Nephron progenitor cell (in vitro differentiated cells): ENCODE data around the gene ADIPOR2.
A peak's percentile ranks its signal among the peaks of the same experiment; 100 is the strongest.

Source experiments
- DNase-seq: peaks from one replicate; pipeline ENCODE4 v3.0.0; 2021
- H3K27ac Mint-ChIP-seq: 2 replicates; pipeline ENCODE4 v1.8.0; 2021; ENCODE audit warnings: mild to moderate bottlenecking, moderate library complexity, mixed read lengths
- H3K27me3 Mint-ChIP-seq: 2 replicates; pipeline ENCODE4 v1.8.0; 2021; ENCODE audit warnings: mild to moderate bottlenecking, low read depth, mixed read lengths; ENCODE audit not compliant: poor library complexity
- H3K36me3 Mint-ChIP-seq: 2 replicates; pipeline ENCODE4 v1.8.0; 2021; ENCODE audit warnings: low read depth, mixed read lengths
- H3K4me1 Mint-ChIP-seq: 2 replicates; pipeline ENCODE4 v1.8.0; 2021; ENCODE audit warnings: mixed read lengths
- H3K4me3 Mint-ChIP-seq: 2 replicates; pipeline ENCODE4 v1.8.0; 2021; ENCODE audit warnings: mild to moderate bottlenecking, moderate library complexity, mixed read lengths
- H3K9me3 Mint-ChIP-seq: 2 replicates; pipeline ENCODE4 v1.8.0; 2021; ENCODE audit warnings: mild to moderate bottlenecking, moderate library complexity, mixed read lengths
- CTCF ChIP-seq: fragments of 200-600 bp; sonication (generic); IDR thresholded peaks from 2 replicates; pipeline ENCODE4 v1.5.0; 2021; ENCODE audit warnings: antibody characterized with exemption

ADIPOR2 gene

GRCh38 chr12:1737652-1738286, 46.9 kb downstream of the ADIPOR2 start:
- Mint-ChIP-seq H3K4me3 (peak overlapping the region; percentile 67), H3K27ac (peak overlapping the region; percentile 97), H3K27me3 (peaks cover 2% of the 10 kb centered on the region), H3K4me1 (peaks cover 65% of the 10 kb centered on the region), H3K36me3 (peaks cover 46% of the 10 kb centered on the region), H3K9me3 (peaks cover 35% of the 10 kb centered on the region)
- DNase-seq, result peak; percentile 18
- no peak for TF ChIP-seq CTCF

GRCh38 chr12:1738446-1738845, 47.6 kb downstream of the ADIPOR2 start:
- H3K4me3 Mint-ChIP-seq, result peak overlapping the region; percentile 56
- H3K4me1 Mint-ChIP-seq, result peaks cover 67% of the 10 kb centered on the region

GRCh38 chr12:1739368-1739767, 48.5 kb downstream of the ADIPOR2 start:
- Mint-ChIP-seq H3K27ac (peak overlapping the region; percentile 96), H3K4me3 (no peak overlapping the region)

More at GRCh38 chr12:1738446-1738845, 47.6 kb downstream of the ADIPOR2 start:
- Mint-ChIP-seq H3K27ac (peak overlapping the region; percentile 97), H3K36me3 (peaks cover 47% of the 10 kb centered on the region), H3K27me3 (peaks cover 2% of the 10 kb centered on the region), H3K9me3 (peaks cover 36% of the 10 kb centered on the region)
- no peak for TF ChIP-seq CTCF
- DNase-seq, result no peak

GRCh38 chr12:1740161-1740948, 49.5 kb downstream of the ADIPOR2 start:
- peak overlapping the region; percentile 96 for H3K27ac Mint-ChIP-seq
- H3K27me3 Mint-ChIP-seq, result peaks cover 2% of the 10 kb centered on the region
- peak overlapping the region; percentile 29 for H3K4me3 Mint-ChIP-seq
- peak; percentile 14 for DNase-seq
- H3K4me1 Mint-ChIP-seq, result peaks cover 67% of the 10 kb centered on the region
- peaks cover 47% of the 10 kb centered on the region for H3K36me3 Mint-ChIP-seq
- peaks cover 34% of the 10 kb centered on the region for H3K9me3 Mint-ChIP-seq
- no peak for TF ChIP-seq CTCF

More at GRCh38 chr12:1739368-1739767, 48.5 kb downstream of the ADIPOR2 start:
- TF ChIP-seq CTCF, result no peak
- no peak for DNase-seq
- peaks cover 67% of the 10 kb centered on the region for H3K4me1 Mint-ChIP-seq
- peaks cover 37% of the 10 kb centered on the region for H3K9me3 Mint-ChIP-seq
- peaks cover 50% of the 10 kb centered on the region for H3K36me3 Mint-ChIP-seq
- peaks cover 2% of the 10 kb centered on the region for H3K27me3 Mint-ChIP-seq

GRCh38 chr12:1741154-1741949, 50.5 kb downstream of the ADIPOR2 start:
- peaks cover 2% of the 10 kb centered on the region for H3K27me3 Mint-ChIP-seq
- H3K27ac Mint-ChIP-seq, result peak overlapping the region; percentile 96
- peaks cover 34% of the 10 kb centered on the region for H3K9me3 Mint-ChIP-seq
- H3K36me3 Mint-ChIP-seq, result peaks cover 48% of the 10 kb centered on the region
- TF ChIP-seq CTCF, result no peak
- DNase-seq, result no peak
- H3K4me3 Mint-ChIP-seq, result peak overlapping the region; percentile 29
- H3K4me1 Mint-ChIP-seq, result peaks cover 63% of the 10 kb centered on the region
